Measurements from ENCODE around the gene CENPU. TPM values are rescaled to one million over a fixed set of nuclear protein-coding genes. Genes with fewer than 3 reads are reported as not detected.

CENPU gene
- total and polyA plus RNA-seq, 2 donors (not counting 1 experiment from before 2014, with no cell fraction given), result 1.6 to 2.1 TPM

GRCh38 chr4:184752496-184753275, 18.8 kb upstream of the CENPU start:
- Histone ChIP-seq H3K79me2 (ENCODE audit: control insufficient read depth, insufficient read depth, low read length) (no peaks in the 10 kb centered on the region), H3K4me3 (ENCODE audit: control extremely low read depth in 1 of 5, extremely low read depth in 1 of 5, insufficient read depth in 1 of 5, low read depth in 2 of 5, low read length in 4 of 5) (no peak overlapping the region), H3K4me2 (replicated peaks; ENCODE audit: low read depth, low read length, poor library complexity, severe bottlenecking) (no peak overlapping the region), H3K4me1 (ENCODE audit: control insufficient read depth in 2 of 2, insufficient read depth in 2 of 2, low read length in 2 of 2) (no peaks in the 10 kb centered on the region), H3K27ac (ENCODE audit: low read length in 2 of 2) (no peak overlapping the region), H3K36me3 (replicated peaks in 1 of 2; ENCODE audit: control extremely low read depth in 1 of 2, control insufficient read depth in 1 of 2, extremely low read depth in 1 of 2, insufficient read depth in 2 of 2, low read length in 1 of 2) (peaks cover 0 to 14% of the 10 kb centered on the region in 2 experiments), H4K20me1 (ENCODE audit: control insufficient read depth, insufficient read depth, low read length, poor library complexity, severe bottlenecking) (no peaks in the 10 kb centered on the region), H3K9me3 (ENCODE audit: control extremely low read depth in 1 of 3, control insufficient read depth in 2 of 3, insufficient read depth in 1 of 3, low read length in 2 of 3) (no peaks in the 10 kb centered on the region), H2AFZ (ENCODE audit: insufficient read depth, low read depth, low read length, poor library complexity, severe bottlenecking) (no peak overlapping the region), H3K9ac (ENCODE audit: low read length) (no peak overlapping the region), H3K27me3 (replicated peaks in 1 of 4; ENCODE audit: control extremely low read depth in 1 of 4, control insufficient read depth in 3 of 4, insufficient read depth in 4 of 4, low read length in 3 of 4) (no peaks in the 10 kb centered on the region)
- intact Hi-C loops (cut with micrococcal nuclease), result no loop called here
- H3K9me3 Mint-ChIP-seq (ENCODE audit: insufficient read depth), result no peaks in the 10 kb centered on the region
- no peak for ATAC-seq (ENCODE audit: low read depth)
- no peaks in the 10 kb centered on the region for H3K27me3 Mint-ChIP-seq
- H3K4me1 Mint-ChIP-seq, result no peaks in the 10 kb centered on the region
- DNase-seq, result no peak
- H3K4me3 Mint-ChIP-seq, result no peak overlapping the region
- 96% methylated on average over 4 of the region's 9 CpGs for WGBS (ENCODE audit: insufficient coverage)
- TF ChIP-seq CTCF (IDR thresholded peaks at IDR 0.05) (no peak), EZH2 (IDR thresholded peaks at IDR 0.05; ENCODE audit: borderline replicate concordance, insufficient read depth, low read depth, low read length, poor library complexity, severe bottlenecking) (no peak)
- H3K27ac Mint-ChIP-seq, result no peak overlapping the region
- CTCF ChIA-PET, result interaction anchor here (0.8 to 1.2 kb wide), 3 partner anchors 168 to 488 kb away, joined by 3 read pairs; no protein-coding TSS in a partner anchor
- POLR2A ChIA-PET, result no interaction called here

- Histone ChIP-seq H4K20me1 (ENCODE audit: control insufficient read depth, insufficient read depth, low read length, poor library complexity, severe bottlenecking) (no peaks in the 10 kb centered on the region), H3K4me1 (ENCODE audit: control insufficient read depth in 2 of 2, insufficient read depth in 2 of 2, low read length in 2 of 2) (peaks cover under 1 to 1% of the 10 kb centered on the region in 2 donors), H3K27ac (ENCODE audit: low read length in 2 of 2) (no peak overlapping the region), H3K9me3 (ENCODE audit: control extremely low read depth in 1 of 3, control insufficient read depth in 2 of 3, insufficient read depth in 1 of 3, low read length in 2 of 3) (no peaks in the 10 kb centered on the region), H3K4me3 (ENCODE audit: control extremely low read depth in 1 of 5, extremely low read depth in 1 of 5, insufficient read depth in 1 of 5, low read depth in 2 of 5, low read length in 4 of 5) (no peak overlapping the region), H3K36me3 (replicated peaks in 1 of 2; ENCODE audit: control extremely low read depth in 1 of 2, control insufficient read depth in 1 of 2, extremely low read depth in 1 of 2, insufficient read depth in 2 of 2, low read length in 1 of 2) (peaks cover 0 to 4% of the 10 kb centered on the region in 2 experiments), H3K79me2 (ENCODE audit: control insufficient read depth, insufficient read depth, low read length) (no peaks in the 10 kb centered on the region), H3K9ac (ENCODE audit: low read length) (no peak overlapping the region), H3K4me2 (replicated peaks; ENCODE audit: low read depth, low read length, poor library complexity, severe bottlenecking) (no peak overlapping the region), H3K27me3 (replicated peaks in 1 of 4; ENCODE audit: control extremely low read depth in 1 of 4, control insufficient read depth in 3 of 4, insufficient read depth in 4 of 4, low read length in 3 of 4) (no peaks in the 10 kb centered on the region), H2AFZ (ENCODE audit: insufficient read depth, low read depth, low read length, poor library complexity, severe bottlenecking) (no peak overlapping the region)
- peaks cover 1% of the 10 kb centered on the region for H3K4me1 Mint-ChIP-seq
- ChIA-PET CTCF (interaction anchor here (1.2 kb wide), 1 partner anchor 233 kb away, joined by 3 read pairs; no protein-coding TSS in a partner anchor), POLR2A (no interaction called here)
- H3K27me3 Mint-ChIP-seq, result no peaks in the 10 kb centered on the region
- H3K9me3 Mint-ChIP-seq (ENCODE audit: insufficient read depth), result no peaks in the 10 kb centered on the region
- no peak overlapping the region for H3K27ac Mint-ChIP-seq
- 39% methylated on average over 6 of the region's 6 CpGs for WGBS (ENCODE audit: insufficient coverage)
- DNase-seq, result no peak
- intact Hi-C loops (cut with micrococcal nuclease), result no loop called here
- no peak overlapping the region for H3K4me3 Mint-ChIP-seq
- ATAC-seq (ENCODE audit: low read depth), result no peak
- TF ChIP-seq CTCF (IDR thresholded peaks at IDR 0.05) (no peak), EZH2 (IDR thresholded peaks at IDR 0.05; ENCODE audit: borderline replicate concordance, insufficient read depth, low read depth, low read length, poor library complexity, severe bottlenecking) (no peak)
Measured at GRCh38 chr4:184751585-184751956, 17.7 kb upstream of the CENPU start.
